Neuron (in vitro differentiated cells): ENCODE measurements around the gene ANKRD11.

ENCODE experiments used
- H2AFZ ChIP-seq: one replicate; pipeline ENCODE4 v1.6.1; 2013; ENCODE audit warnings: low read depth, mild to moderate bottlenecking, inconsistent platforms, low read length, moderate library complexity
- H3K27me3 ChIP-seq: one replicate; pipeline ENCODE4 v1.6.1; 2013; ENCODE audit warnings: low read length; ENCODE audit not compliant: insufficient read depth
- H3K36me3 ChIP-seq: one replicate; pipeline ENCODE4 v1.6.1; 2013; ENCODE audit warnings: low read length; ENCODE audit not compliant: insufficient read depth
- H3K4me1 ChIP-seq: one replicate; pipeline ENCODE4 v1.6.1; 2013; ENCODE audit warnings: low read length; ENCODE audit not compliant: insufficient read depth
- H3K4me3 ChIP-seq: 2 replicates; pipeline ENCODE4 v1.5.1; 2013; ENCODE audit warnings: mild to moderate bottlenecking, low read length, moderate library complexity
- H3K9me3 ChIP-seq: one replicate; pipeline ENCODE4 v1.6.1; 2013; ENCODE audit warnings: low read length

ANKRD11 gene

GRCh38 chr16:89322321-89323119 is 167.8 kb downstream of the ANKRD11 start:
- Histone ChIP-seq H3K27me3 (no peaks in the 10 kb centered on the region), H3K36me3 (no peaks in the 10 kb centered on the region), H2AFZ (no peak overlapping the region), H3K4me3 (no peak overlapping the region), H3K4me1 (peaks cover 31% of the 10 kb centered on the region), H3K9me3 (peaks cover 4% of the 10 kb centered on the region)

GRCh38 chr16:89320782-89321501 is 169.4 kb downstream of the ANKRD11 start:
- Histone ChIP-seq H2AFZ (no peak overlapping the region), H3K27me3 (no peaks in the 10 kb centered on the region), H3K9me3 (peaks cover 4% of the 10 kb centered on the region), H3K4me1 (peaks cover 21% of the 10 kb centered on the region), H3K4me3 (no peak overlapping the region), H3K36me3 (peaks cover 15% of the 10 kb centered on the region)

GRCh38 chr16:89319886-89320781 is 170.2 kb downstream of the ANKRD11 start:
- no peak overlapping the region for H3K4me3 ChIP-seq
- H3K27me3 ChIP-seq = no peaks in the 10 kb centered on the region
- H3K36me3 ChIP-seq = peaks cover 23% of the 10 kb centered on the region
- peaks cover 18% of the 10 kb centered on the region for H3K4me1 ChIP-seq
- no peak overlapping the region for H2AFZ ChIP-seq
- H3K9me3 ChIP-seq = peaks cover 4% of the 10 kb centered on the region

- no peaks in the 10 kb centered on the region for H3K27me3 ChIP-seq
- peaks cover 4% of the 10 kb centered on the region for H3K9me3 ChIP-seq
- H3K36me3 ChIP-seq = peaks cover 27% of the 10 kb centered on the region
- no peak overlapping the region for H3K4me3 ChIP-seq
- H3K4me1 ChIP-seq = peaks cover 18% of the 10 kb centered on the region
- H2AFZ ChIP-seq = no peak overlapping the region
These were observed 170.8 kb downstream of the ANKRD11 start for GRCh38 chr16:89319631-89319885.

GRCh38 chr16:89318871-89319630 is 171.3 kb downstream of the ANKRD11 start:
- H3K36me3 ChIP-seq = peaks cover 33% of the 10 kb centered on the region
- no peak overlapping the region for H3K4me3 ChIP-seq
- H3K9me3 ChIP-seq = peaks cover 4% of the 10 kb centered on the region
- H3K4me1 ChIP-seq = peaks cover 18% of the 10 kb centered on the region
- no peaks in the 10 kb centered on the region for H3K27me3 ChIP-seq
- H2AFZ ChIP-seq = no peak overlapping the region

- Histone ChIP-seq H3K4me3 (no peak overlapping the region), H3K27me3 (no peaks in the 10 kb centered on the region), H2AFZ (no peak overlapping the region), H3K36me3 (peaks cover 36% of the 10 kb centered on the region), H3K4me1 (peaks cover 13% of the 10 kb centered on the region), H3K9me3 (peaks cover 4% of the 10 kb centered on the region)
These were observed 172.0 kb downstream of the ANKRD11 start for GRCh38 chr16:89318430-89318758.

GRCh38 chr16:89317729-89318429 is 172.5 kb downstream of the ANKRD11 start:
- Histone ChIP-seq H2AFZ (no peak overlapping the region), H3K27me3 (no peaks in the 10 kb centered on the region), H3K9me3 (peaks cover 4% of the 10 kb centered on the region), H3K36me3 (peaks cover 41% of the 10 kb centered on the region), H3K4me1 (peaks cover 10% of the 10 kb centered on the region), H3K4me3 (no peak overlapping the region)

- Histone ChIP-seq H3K27me3 (no peaks in the 10 kb centered on the region), H3K4me1 (peaks cover 3% of the 10 kb centered on the region), H3K36me3 (peaks cover 48% of the 10 kb centered on the region), H2AFZ (no peak overlapping the region), H3K4me3 (no peak overlapping the region), H3K9me3 (peaks cover 6% of the 10 kb centered on the region)
These were observed 173.2 kb downstream of the ANKRD11 start for GRCh38 chr16:89317101-89317671.

- Histone ChIP-seq H3K9me3 (peaks cover 8% of the 10 kb centered on the region), H3K27me3 (no peaks in the 10 kb centered on the region), H3K4me1 (no peaks in the 10 kb centered on the region), H3K4me3 (no peak overlapping the region), H3K36me3 (peaks cover 52% of the 10 kb centered on the region), H2AFZ (no peak overlapping the region)
These were observed 173.7 kb downstream of the ANKRD11 start for GRCh38 chr16:89316701-89317100.

- no peaks in the 10 kb centered on the region for H3K27me3 ChIP-seq
These were observed 174.4 kb downstream of the ANKRD11 start for GRCh38 chr16:89315791-89316581.

GRCh38 chr16:89315271-89315670 is 175.1 kb downstream of the ANKRD11 start:
- H3K4me3 ChIP-seq = no peak overlapping the region
- H3K27me3 ChIP-seq = no peaks in the 10 kb centered on the region
- no peak overlapping the region for H2AFZ ChIP-seq
- H3K36me3 ChIP-seq = peaks cover 66% of the 10 kb centered on the region
- no peaks in the 10 kb centered on the region for H3K4me1 ChIP-seq
- peaks cover 10% of the 10 kb centered on the region for H3K9me3 ChIP-seq

More at GRCh38 chr16:89315791-89316581, 174.4 kb downstream of the ANKRD11 start:
- Histone ChIP-seq H3K4me1 (no peaks in the 10 kb centered on the region), H3K9me3 (peaks cover 8% of the 10 kb centered on the region), H3K36me3 (peaks cover 59% of the 10 kb centered on the region), H2AFZ (no peak overlapping the region), H3K4me3 (no peak overlapping the region)
